ENCODE data around the gene WAS.
"Not testable (repeated sequence)": the region's sequence is repeated elsewhere in the genome, so short reads cannot be mapped to it uniquely, and the experiment has no call there.

Gene WAS

GRCh38 chrX:48668187-48668586, 15.4 kb upstream of the WAS start:
- H3K4me3 Mint-ChIP-seq; H3K27me3 Mint-ChIP-seq; H3K36me3 Mint-ChIP-seq (ENCODE audit: insufficient read depth); ATAC-seq (replicated peaks); DNase-seq; H3K4me1 Mint-ChIP-seq (ENCODE audit: low read depth in 2 of 2); H3K27ac Mint-ChIP-seq; H3K9me3 Mint-ChIP-seq: not testable (repeated sequence)

- H3K27ac Mint-ChIP-seq = peak overlapping the region; percentile 79 to 94
- no peaks in the 10 kb centered on the region for H3K27me3 Mint-ChIP-seq
- DNase-seq = peak; percentile 80 to 84 (median 81)
- peaks cover 11% of the 10 kb centered on the region for H3K36me3 Mint-ChIP-seq (ENCODE audit: insufficient read depth)
- ATAC-seq (replicated peaks) = peak; percentile 91
- H3K9me3 Mint-ChIP-seq = no peaks in the 10 kb centered on the region
- peak overlapping the region; percentile 83 to 84 for H3K4me3 Mint-ChIP-seq
- H3K4me1 Mint-ChIP-seq (ENCODE audit: low read depth in 2 of 2) = peaks cover 8 to 12% of the 10 kb centered on the region in 2 donors
Observed at GRCh38 chrX:48676106-48676892, 7.3 kb upstream of the WAS start.

GRCh38 chrX:48676893-48677270, 6.7 kb upstream of the WAS start:
- ATAC-seq (replicated peaks) (peak; percentile 13), DNase-seq (no peak)
- Mint-ChIP-seq H3K36me3 (ENCODE audit: insufficient read depth) (peaks cover 11% of the 10 kb centered on the region), H3K9me3 (no peaks in the 10 kb centered on the region), H3K27ac (peak overlapping the region; percentile 86 to 94), H3K4me1 (ENCODE audit: low read depth in 2 of 2) (peaks cover 8 to 14% of the 10 kb centered on the region in 2 donors), H3K4me3 (peak overlapping the region; percentile 83 to 84), H3K27me3 (no peaks in the 10 kb centered on the region)

GRCh38 chrX:48677516-48677915, 6.1 kb upstream of the WAS start:
- Mint-ChIP-seq H3K27me3 (no peaks in the 10 kb centered on the region), H3K4me1 (ENCODE audit: low read depth in 2 of 2) (peaks cover 8 to 17% of the 10 kb centered on the region in 2 donors)
- no peak for DNase-seq

GRCh38 chrX:48680467-48680866, 3.1 kb upstream of the WAS start:
- Mint-ChIP-seq H3K4me1 (ENCODE audit: low read depth in 2 of 2) (peaks cover 28 to 41% of the 10 kb centered on the region in 2 donors), H3K36me3 (ENCODE audit: insufficient read depth) (peaks cover 18% of the 10 kb centered on the region)
- H3K4me3 Mint-ChIP-seq; ATAC-seq (replicated peaks); H3K9me3 Mint-ChIP-seq; DNase-seq; H3K27ac Mint-ChIP-seq; H3K27me3 Mint-ChIP-seq: not testable (repeated sequence)

More at GRCh38 chrX:48677516-48677915, 6.1 kb upstream of the WAS start:
- peak overlapping the region; percentile 86 to 94 for H3K27ac Mint-ChIP-seq
- ATAC-seq (replicated peaks) = no peak
- peak overlapping the region; percentile 83 to 84 for H3K4me3 Mint-ChIP-seq
- H3K9me3 Mint-ChIP-seq = no peaks in the 10 kb centered on the region
- peaks cover 11% of the 10 kb centered on the region for H3K36me3 Mint-ChIP-seq (ENCODE audit: insufficient read depth)

- H3K27me3 Mint-ChIP-seq; H3K9me3 Mint-ChIP-seq; H3K4me3 Mint-ChIP-seq; ATAC-seq (replicated peaks); DNase-seq; H3K27ac Mint-ChIP-seq: not testable (repeated sequence)
- Mint-ChIP-seq H3K4me1 (ENCODE audit: low read depth in 2 of 2) (peaks cover 32 to 45% of the 10 kb centered on the region in 2 donors), H3K36me3 (ENCODE audit: insufficient read depth) (peaks cover 15% of the 10 kb centered on the region)
Observed at GRCh38 chrX:48680925-48681324, 2.7 kb upstream of the WAS start.

GRCh38 chrX:48681539-48682183, 1.9 kb upstream of the WAS start:
- Mint-ChIP-seq H3K9me3 (no peaks in the 10 kb centered on the region), H3K4me1 (ENCODE audit: low read depth in 2 of 2) (peaks cover 38 to 52% of the 10 kb centered on the region in 2 donors), H3K36me3 (ENCODE audit: insufficient read depth) (peaks cover 15% of the 10 kb centered on the region), H3K27me3 (no peaks in the 10 kb centered on the region), H3K27ac (peak overlapping the region in 1 of 2 donors; percentile 97), H3K4me3 (peak overlapping the region in 1 of 2 donors; percentile 96)
- ATAC-seq (replicated peaks) (no peak), DNase-seq (no peak)

GRCh38 chrX:48682795-48683194, 804 bp upstream of the WAS start:
- Mint-ChIP-seq H3K4me1 (ENCODE audit: low read depth in 2 of 2) (peaks cover 40 to 51% of the 10 kb centered on the region in 2 donors), H3K36me3 (ENCODE audit: insufficient read depth) (peaks cover 25% of the 10 kb centered on the region), H3K4me3 (peak overlapping the region; percentile 48 to 96), H3K27ac (peak overlapping the region; percentile 97)
- not testable (repeated sequence) for ATAC-seq (replicated peaks); DNase-seq; H3K27me3 Mint-ChIP-seq; H3K9me3 Mint-ChIP-seq

- no peaks in the 10 kb centered on the region for H3K9me3 Mint-ChIP-seq
- peaks cover 40 to 51% of the 10 kb centered on the region in 2 donors for H3K4me1 Mint-ChIP-seq (ENCODE audit: low read depth in 2 of 2)
- peak overlapping the region; percentile 96 for H3K4me3 Mint-ChIP-seq
- H3K36me3 Mint-ChIP-seq (ENCODE audit: insufficient read depth) = peaks cover 28% of the 10 kb centered on the region
- H3K27ac Mint-ChIP-seq = peak overlapping the region; percentile 97
- H3K27me3 Mint-ChIP-seq = no peaks in the 10 kb centered on the region
- DNase-seq (no peak), ATAC-seq (replicated peaks) (no peak)
Observed at GRCh38 chrX:48684134-48684533, 535 bp downstream of the WAS start.

GRCh38 chrX:48685416-48685815, 1.8 kb downstream of the WAS start:
- H3K4me1 Mint-ChIP-seq (ENCODE audit: low read depth in 2 of 2) = peaks cover 40 to 51% of the 10 kb centered on the region in 2 donors
- H3K27me3 Mint-ChIP-seq = no peaks in the 10 kb centered on the region
- H3K4me3 Mint-ChIP-seq = peak overlapping the region; percentile 96
- H3K9me3 Mint-ChIP-seq = no peaks in the 10 kb centered on the region
- H3K27ac Mint-ChIP-seq = peak overlapping the region; percentile 97
- peaks cover 38% of the 10 kb centered on the region for H3K36me3 Mint-ChIP-seq (ENCODE audit: insufficient read depth)
- DNase-seq (no peak), ATAC-seq (replicated peaks) (no peak)

GRCh38 chrX:48688531-48689150, 5.0 kb downstream of the WAS start:
- no peaks in the 10 kb centered on the region for H3K27me3 Mint-ChIP-seq

GRCh38 chrX:48689208-48689920, 5.8 kb downstream of the WAS start:
- no peaks in the 10 kb centered on the region for H3K27me3 Mint-ChIP-seq
- peaks cover 45% of the 10 kb centered on the region for H3K36me3 Mint-ChIP-seq (ENCODE audit: insufficient read depth)
- peaks cover 31% of the 10 kb centered on the region in 2 donors for H3K4me1 Mint-ChIP-seq (ENCODE audit: low read depth in 2 of 2)
- no peaks in the 10 kb centered on the region for H3K9me3 Mint-ChIP-seq
- no peak overlapping the region for H3K27ac Mint-ChIP-seq
- no peak overlapping the region for H3K4me3 Mint-ChIP-seq
- no peak for ATAC-seq (replicated peaks)
- no peak for DNase-seq

More at GRCh38 chrX:48688531-48689150, 5.0 kb downstream of the WAS start:
- Mint-ChIP-seq H3K36me3 (ENCODE audit: insufficient read depth) (peaks cover 46% of the 10 kb centered on the region), H3K9me3 (no peaks in the 10 kb centered on the region), H3K27ac (no peak overlapping the region), H3K4me3 (no peak overlapping the region), H3K4me1 (ENCODE audit: low read depth in 2 of 2) (peaks cover 36 to 38% of the 10 kb centered on the region in 2 donors)
- no peak for ATAC-seq (replicated peaks)
- no peak for DNase-seq

GRCh38 chrX:48691746-48692145, 8.1 kb downstream of the WAS start:
- peak overlapping the region in 1 of 2 donors; percentile 67 for H3K27ac Mint-ChIP-seq
- H3K36me3 Mint-ChIP-seq (ENCODE audit: insufficient read depth) = peaks cover 56% of the 10 kb centered on the region
- H3K4me3 Mint-ChIP-seq; ATAC-seq (replicated peaks); H3K9me3 Mint-ChIP-seq; DNase-seq; H3K27me3 Mint-ChIP-seq: not testable (repeated sequence)
- peaks cover 14 to 18% of the 10 kb centered on the region in 2 donors for H3K4me1 Mint-ChIP-seq (ENCODE audit: low read depth in 2 of 2)

All from effector memory CD8-positive, alpha-beta T cell (primary cell).